Cardiac muscle cell (in vitro differentiated cells and primary cell): ENCODE results near the gene LRTM1. TPM values are rescaled to one million over a fixed set of nuclear protein-coding genes. Genes with fewer than 3 reads are reported as not detected.

Experiments
- DNase-seq, 2 donors: peaks; one replicate each; pipeline versions ENCODE4 v3.0.0 to v3.0.0-alpha.2; 2010 to 2017; ENCODE audit warnings: low read depth in 1 of 2, low spot score in 1 of 2
- H3K27ac ChIP-seq: fragments of 200-600 bp; sonication (generic); 2 replicates; pipeline ENCODE4 v1.5.1; 2016
- H3K27me3 ChIP-seq: fragments of 200-600 bp; sonication (generic); 2 replicates; pipeline ENCODE4 v1.6.0; 2016; ENCODE audit warnings: control low read depth
- H3K36me3 ChIP-seq: fragments of 200-600 bp; sonication (generic); 2 replicates; pipeline ENCODE4 v1.5.1; 2016; ENCODE audit warnings: control low read depth
- H3K4me1 ChIP-seq: fragments of 200-600 bp; sonication (generic); 2 replicates; pipeline ENCODE4 v1.8.1; 2017; ENCODE audit warnings: low read depth, mild to moderate bottlenecking, mixed run types
- H3K4me3 ChIP-seq: fragments of 200-600 bp; sonication (generic); 2 replicates; pipeline ENCODE4 v1.5.1; 2016; ENCODE audit warnings: mild to moderate bottlenecking
- H3K9me3 ChIP-seq: fragments of 200-600 bp; sonication (generic); 2 replicates; pipeline ENCODE4 v1.5.1; 2017; ENCODE audit warnings: low read depth, mild to moderate bottlenecking, control low read depth
- polyA plus RNA-seq: library from polyadenylated mRNA; unstranded; fragments of >200 nt; fragmentation: Nextera tagmentation; extraction: Ambion mirVana; gene quantifications from 2 replicates; pipeline ENCODE4 v1.2.1, GENCODE V29; 2016
- total RNA-seq: library from RNA; depleted of rRNA; stranded (reverse); fragments of >200 nt; gene quantifications from 2 replicates; pipeline ENCODE4 v1.2.3, GENCODE V29; 2016
- TF ChIP-seq, protein P1 (sequence below): IDR thresholded peaks from 2 replicates; pipeline ENCODE4 v1.5.1; 2012; ENCODE audit warnings: low read depth, mild to moderate bottlenecking, low read length

LRTM1 gene
- total and polyA plus RNA-seq, 2 experiments from 2014 or later = 0.13 TPM; not detected in 1

DNA sequence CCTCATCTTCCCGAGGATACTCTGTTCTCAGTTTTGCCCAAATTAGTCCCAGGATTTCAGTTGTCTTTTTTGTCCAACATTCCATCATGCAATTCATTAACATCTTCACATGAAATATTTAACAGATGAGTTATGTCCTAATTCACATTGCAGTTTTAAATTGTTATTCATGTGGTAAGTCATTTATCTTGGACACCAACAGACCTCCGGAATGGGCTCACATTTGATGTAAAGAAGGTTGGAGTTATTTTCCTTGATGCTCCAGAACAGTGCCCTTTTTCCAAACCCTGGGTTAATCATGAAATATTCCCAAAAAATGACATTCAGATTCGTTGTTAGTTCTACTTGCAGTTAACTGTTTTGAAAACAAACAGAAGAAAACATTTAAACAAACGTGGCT lies 32.8 kb upstream of the LRTM1 start:
- TF ChIP-seq, protein P1, sequence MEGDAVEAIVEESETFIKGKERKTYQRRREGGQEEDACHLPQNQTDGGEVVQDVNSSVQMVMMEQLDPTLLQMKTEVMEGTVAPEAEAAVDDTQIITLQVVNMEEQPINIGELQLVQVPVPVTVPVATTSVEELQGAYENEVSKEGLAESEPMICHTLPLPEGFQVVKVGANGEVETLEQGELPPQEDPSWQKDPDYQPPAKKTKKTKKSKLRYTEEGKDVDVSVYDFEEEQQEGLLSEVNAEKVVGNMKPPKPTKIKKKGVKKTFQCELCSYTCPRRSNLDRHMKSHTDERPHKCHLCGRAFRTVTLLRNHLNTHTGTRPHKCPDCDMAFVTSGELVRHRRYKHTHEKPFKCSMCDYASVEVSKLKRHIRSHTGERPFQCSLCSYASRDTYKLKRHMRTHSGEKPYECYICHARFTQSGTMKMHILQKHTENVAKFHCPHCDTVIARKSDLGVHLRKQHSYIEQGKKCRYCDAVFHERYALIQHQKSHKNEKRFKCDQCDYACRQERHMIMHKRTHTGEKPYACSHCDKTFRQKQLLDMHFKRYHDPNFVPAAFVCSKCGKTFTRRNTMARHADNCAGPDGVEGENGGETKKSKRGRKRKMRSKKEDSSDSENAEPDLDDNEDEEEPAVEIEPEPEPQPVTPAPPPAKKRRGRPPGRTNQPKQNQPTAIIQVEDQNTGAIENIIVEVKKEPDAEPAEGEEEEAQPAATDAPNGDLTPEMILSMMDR = no peak
- no peak for DNase-seq
- H3K9me3 ChIP-seq = no peaks in the 10 kb centered on the region
- H3K4me1 ChIP-seq = peaks cover 3% of the 10 kb centered on the region
- H3K36me3 ChIP-seq = no peaks in the 10 kb centered on the region
- no peak overlapping the region for H3K27ac ChIP-seq
- no peaks in the 10 kb centered on the region for H3K27me3 ChIP-seq
- H3K4me3 ChIP-seq = no peak overlapping the region

DNA sequence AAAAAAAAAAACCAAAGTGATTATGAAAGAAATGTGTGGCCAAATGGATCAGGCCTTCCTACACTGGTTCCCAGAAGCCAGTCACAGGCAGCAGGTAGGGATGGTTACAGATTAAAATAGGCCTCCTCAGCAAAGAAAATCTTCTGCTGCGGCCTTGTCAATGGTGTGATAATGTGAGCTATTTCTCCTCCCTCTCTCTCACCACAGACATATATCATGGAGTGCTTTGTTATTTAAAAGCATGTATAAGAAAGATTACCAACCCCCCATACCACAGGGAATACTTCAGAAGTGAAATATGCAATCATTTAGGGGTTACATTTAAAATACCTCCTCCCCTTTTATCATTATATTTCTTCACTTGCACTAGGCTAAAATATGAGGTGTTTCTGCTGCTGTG lies 32.2 kb upstream of the LRTM1 start:
- no peaks in the 10 kb centered on the region for H3K9me3 ChIP-seq
- H3K27ac ChIP-seq = no peak overlapping the region
- TF ChIP-seq, protein P1 = no peak
- no peak for DNase-seq
- no peak overlapping the region for H3K4me3 ChIP-seq
- no peaks in the 10 kb centered on the region for H3K27me3 ChIP-seq
- no peaks in the 10 kb centered on the region for H3K36me3 ChIP-seq
- H3K4me1 ChIP-seq = peaks cover 3% of the 10 kb centered on the region

DNA sequence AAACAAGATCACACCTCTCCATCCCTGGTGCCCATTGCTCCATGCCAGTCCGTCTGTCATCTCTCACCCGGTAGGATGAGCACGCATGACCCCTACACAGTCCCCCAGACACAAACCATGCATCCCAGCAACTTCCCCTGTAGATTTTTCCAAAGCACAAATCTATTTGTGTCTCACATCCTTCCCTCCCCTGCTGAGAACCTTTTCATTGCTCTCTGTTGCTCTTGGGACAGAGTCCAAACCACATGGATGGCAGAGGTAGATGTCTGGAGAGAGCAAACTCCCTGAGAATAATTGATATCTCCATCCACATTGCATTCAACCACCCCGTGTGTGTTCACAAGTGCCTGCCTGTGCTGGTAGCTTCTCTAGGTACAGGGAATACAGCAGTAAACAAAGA lies 29.9 kb upstream of the LRTM1 start:
- H3K9me3 ChIP-seq = no peaks in the 10 kb centered on the region
- no peak overlapping the region for H3K4me3 ChIP-seq
- H3K4me1 ChIP-seq = peaks cover 12% of the 10 kb centered on the region
- TF ChIP-seq, protein P1 = no peak
- H3K27me3 ChIP-seq = no peaks in the 10 kb centered on the region
- no peak overlapping the region for H3K27ac ChIP-seq
- no peak for DNase-seq
- H3K36me3 ChIP-seq = no peaks in the 10 kb centered on the region

DNA sequence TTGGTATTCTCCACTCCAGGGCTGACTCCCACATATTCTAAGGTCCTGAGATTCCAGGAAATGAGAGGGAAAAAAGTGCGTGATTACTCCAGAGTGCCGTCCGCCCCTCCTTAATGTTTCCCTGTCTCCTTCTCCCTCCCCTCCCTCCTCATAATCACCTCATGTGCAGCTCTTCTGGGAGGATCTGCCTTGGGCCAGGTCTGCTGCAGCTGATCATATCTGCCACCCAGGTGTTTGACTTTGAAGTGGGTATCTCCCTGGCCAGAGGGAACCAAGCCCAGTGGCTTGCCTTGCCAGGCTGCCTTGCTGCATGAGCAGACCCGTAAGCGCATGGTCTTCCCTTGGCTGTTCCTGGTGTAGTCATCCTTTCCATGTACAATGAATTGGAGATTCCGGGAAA lies 28.1 kb upstream of the LRTM1 start:
- Histone ChIP-seq H3K27me3 (no peaks in the 10 kb centered on the region), H3K4me1 (peaks cover 12% of the 10 kb centered on the region), H3K36me3 (no peaks in the 10 kb centered on the region), H3K4me3 (no peak overlapping the region), H3K27ac (no peak overlapping the region), H3K9me3 (no peaks in the 10 kb centered on the region)
- TF ChIP-seq, protein P1 = no peak
- no peak for DNase-seq

DNA sequence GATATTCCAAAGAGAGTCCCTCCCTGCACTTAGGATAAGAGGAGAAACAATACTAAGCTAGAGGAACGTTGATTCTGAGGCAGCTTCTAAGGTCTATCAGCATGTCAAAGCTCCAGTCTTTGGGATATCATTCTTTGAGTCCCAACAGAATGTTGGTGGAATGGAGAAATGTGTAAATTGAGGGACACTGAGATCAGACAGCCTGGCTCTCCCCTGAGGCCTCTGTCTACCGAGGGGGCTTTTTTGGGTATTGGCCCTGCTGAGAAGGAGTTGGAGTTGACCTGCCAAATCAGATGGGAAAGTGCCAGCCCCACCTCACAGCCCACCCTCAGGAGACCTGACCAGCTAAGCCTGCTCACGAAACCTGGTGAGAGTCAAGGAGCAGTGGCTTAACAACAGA lies 27.6 kb upstream of the LRTM1 start:
- no peak overlapping the region for H3K4me3 ChIP-seq
- H3K27ac ChIP-seq = no peak overlapping the region
- DNase-seq = no peak

More for the DNA sequence above, 27.6 kb upstream of the LRTM1 start:
- H3K9me3 ChIP-seq = no peaks in the 10 kb centered on the region
- H3K36me3 ChIP-seq = no peaks in the 10 kb centered on the region
- TF ChIP-seq, protein P1 = no peak
- peaks cover 12% of the 10 kb centered on the region for H3K4me1 ChIP-seq
- no peaks in the 10 kb centered on the region for H3K27me3 ChIP-seq
